Measurements from ENCODE around the gene BTBD2. TPM values are rescaled to one million over a fixed set of nuclear protein-coding genes. Genes with fewer than 3 reads are reported as not detected.

Gene BTBD2
- total and polyA plus RNA-seq, 2 donors (not counting 1 experiment from before 2014, with no cell fraction given), result 75.2 to 85.6 TPM

DNA sequence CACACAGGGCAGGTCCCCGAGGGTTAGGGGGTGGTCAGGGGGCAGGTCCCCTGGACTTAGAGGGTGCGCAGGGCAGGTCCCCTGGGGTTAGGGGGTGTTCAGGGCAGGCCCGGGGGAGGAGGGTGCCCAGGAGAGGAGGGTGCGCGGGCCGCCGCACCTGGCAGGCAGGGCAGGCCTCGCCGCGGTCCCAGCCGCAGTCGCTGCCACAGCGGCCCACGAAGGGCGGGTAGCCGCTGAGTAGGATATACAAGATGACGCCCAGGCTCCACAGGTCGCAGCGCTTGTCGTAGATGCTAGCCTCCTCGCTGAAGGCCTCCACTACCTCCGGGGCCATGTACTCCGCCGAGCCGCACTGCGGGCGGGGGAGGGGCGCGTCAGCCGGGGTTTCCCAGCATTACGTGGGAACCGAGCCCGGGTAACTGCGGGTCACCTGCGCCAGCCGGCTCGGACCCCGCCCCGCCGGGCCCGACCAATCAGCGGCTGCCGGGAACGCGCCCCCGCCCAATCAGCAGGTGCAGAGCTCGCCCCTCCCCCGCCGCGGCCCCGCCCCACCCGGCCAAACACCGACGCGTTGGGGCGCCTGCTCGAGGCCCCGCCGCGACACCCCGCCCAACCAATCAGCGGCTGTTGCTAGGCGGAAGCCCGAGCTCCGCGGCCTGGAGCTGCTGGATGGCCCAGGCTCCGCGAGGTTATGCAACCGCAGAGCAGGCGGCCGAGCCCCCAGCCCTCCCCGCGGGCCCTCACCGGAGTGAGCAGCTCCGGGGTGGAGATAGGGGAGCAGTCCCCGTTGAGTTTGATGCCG lies 26.4 kb upstream of the BTBD2 start:
- peaks cover 63% of the 10 kb centered on the region for H3K4me1 Mint-ChIP-seq
- TF ChIP-seq EZH2 (IDR thresholded peaks at IDR 0.05; ENCODE audit: borderline replicate concordance, insufficient read depth, low read depth, low read length, poor library complexity, severe bottlenecking) (no peak), CTCF (IDR thresholded peaks at IDR 0.05) (no peak)
- H4K20me1 ChIP-seq (ENCODE audit: control insufficient read depth, insufficient read depth, low read length, poor library complexity, severe bottlenecking), result peaks cover 95% of the 10 kb centered on the region

GRCh38 chr19:2041433-2041682 lies 25.8 kb upstream of the BTBD2 start:
- peaks cover 58% of the 10 kb centered on the region for H3K4me1 Mint-ChIP-seq
- Histone ChIP-seq H4K20me1 (ENCODE audit: control insufficient read depth, insufficient read depth, low read length, poor library complexity, severe bottlenecking) (peaks cover 89% of the 10 kb centered on the region), H3K4me1 (ENCODE audit: control insufficient read depth in 2 of 2, insufficient read depth in 2 of 2, low read length in 2 of 2) (peaks cover 51 to 61% of the 10 kb centered on the region in 2 donors), H3K27ac (ENCODE audit: low read length in 2 of 2) (peak overlapping the region; percentile 98), H3K4me3 (ENCODE audit: control extremely low read depth in 1 of 5, extremely low read depth in 1 of 5, insufficient read depth in 1 of 5, low read depth in 2 of 5, low read length in 4 of 5) (peak overlapping the region in 4 of 5 experiments; percentile 24 to 55 (median 42)), H3K9ac (ENCODE audit: low read length) (peak overlapping the region; percentile 69), H2AFZ (ENCODE audit: insufficient read depth, low read depth, low read length, poor library complexity, severe bottlenecking) (no peak overlapping the region), H3K9me3 (ENCODE audit: control extremely low read depth in 1 of 3, control insufficient read depth in 2 of 3, insufficient read depth in 1 of 3, low read length in 2 of 3) (peaks cover 0 to 7% (median 0%) of the 10 kb centered on the region in 3 donors), H3K79me2 (ENCODE audit: control insufficient read depth, insufficient read depth, low read length) (peaks cover 58% of the 10 kb centered on the region), H3K36me3 (replicated peaks in 1 of 2; ENCODE audit: control extremely low read depth in 1 of 2, control insufficient read depth in 1 of 2, extremely low read depth in 1 of 2, insufficient read depth in 2 of 2, low read length in 1 of 2) (peaks cover 0 to 80% of the 10 kb centered on the region in 2 experiments), H3K27me3 (replicated peaks in 1 of 4; ENCODE audit: control extremely low read depth in 1 of 4, control insufficient read depth in 3 of 4, insufficient read depth in 4 of 4, low read length in 3 of 4) (no peaks in the 10 kb centered on the region), H3K4me2 (replicated peaks; ENCODE audit: low read depth, low read length, poor library complexity, severe bottlenecking) (peak overlapping the region; percentile 88)
- no peak for TF ChIP-seq CTCF (IDR thresholded peaks at IDR 0.05)
- no peak for TF ChIP-seq EZH2 (IDR thresholded peaks at IDR 0.05; ENCODE audit: borderline replicate concordance, insufficient read depth, low read depth, low read length, poor library complexity, severe bottlenecking)
- intact Hi-C loops (cut with micrococcal nuclease), result no loop called here
- no peaks in the 10 kb centered on the region for H3K27me3 Mint-ChIP-seq
- ATAC-seq (ENCODE audit: low read depth) (no peak), DNase-seq (no peak)
- ChIA-PET CTCF (interaction anchor here (1.0 to 3.2 kb wide), 4 partner anchors 22 to 49 kb away, joined by 3 to 10 read pairs (median 6); no protein-coding TSS in a partner anchor), POLR2A (interaction anchor here (0.7 to 7.4 kb wide), 9 partner anchors 11 to 144 kb away, joined by 3 to 69 read pairs (median 4); partner anchors contain the start of genes AP3D1 and MKNK2)
- peak overlapping the region; percentile 71 for H3K4me3 Mint-ChIP-seq
- peak overlapping the region; percentile 87 for H3K27ac Mint-ChIP-seq
- no peaks in the 10 kb centered on the region for H3K9me3 Mint-ChIP-seq (ENCODE audit: insufficient read depth)
- WGBS (ENCODE audit: insufficient coverage), result 36% methylated on average over 6 of the region's 6 CpGs

More for the DNA sequence above, 26.4 kb upstream of the BTBD2 start:
- intact Hi-C loops (cut with micrococcal nuclease), result loop anchor here (1.0 to 2.0 kb wide), 2 partner anchors 8 to 23 kb away; no protein-coding TSS in a partner anchor
- peaks cover 64% of the 10 kb centered on the region for H3K79me2 ChIP-seq (ENCODE audit: control insufficient read depth, insufficient read depth, low read length)
- H3K9me3 Mint-ChIP-seq (ENCODE audit: insufficient read depth), result no peaks in the 10 kb centered on the region
- H3K27me3 Mint-ChIP-seq, result no peaks in the 10 kb centered on the region
- no peak overlapping the region for H2AFZ ChIP-seq (ENCODE audit: insufficient read depth, low read depth, low read length, poor library complexity, severe bottlenecking)
- CTCF ChIA-PET, result interaction anchor here (0.7 to 3.2 kb wide), 11 partner anchors 8 to 177 kb away, joined by 3 to 9 read pairs (median 4); no protein-coding TSS in a partner anchor
- H3K4me1 ChIP-seq (ENCODE audit: control insufficient read depth in 2 of 2, insufficient read depth in 2 of 2, low read length in 2 of 2), result peaks cover 54 to 67% of the 10 kb centered on the region in 2 donors
- peaks cover 0 to 3% (median 0%) of the 10 kb centered on the region in 3 donors for H3K9me3 ChIP-seq (ENCODE audit: control extremely low read depth in 1 of 3, control insufficient read depth in 2 of 3, insufficient read depth in 1 of 3, low read length in 2 of 3)
- peak overlapping the region in 4 of 5 experiments; percentile 32 to 55 (median 42) for H3K4me3 ChIP-seq (ENCODE audit: control extremely low read depth in 1 of 5, extremely low read depth in 1 of 5, insufficient read depth in 1 of 5, low read depth in 2 of 5, low read length in 4 of 5)
- H3K4me3 Mint-ChIP-seq, result peak overlapping the region; percentile 74
- no peaks in the 10 kb centered on the region for H3K27me3 ChIP-seq (replicated peaks in 1 of 4; ENCODE audit: control extremely low read depth in 1 of 4, control insufficient read depth in 3 of 4, insufficient read depth in 4 of 4, low read length in 3 of 4)
- H3K9ac ChIP-seq (ENCODE audit: low read length), result peak overlapping the region; percentile 69
- H3K4me2 ChIP-seq (replicated peaks; ENCODE audit: low read depth, low read length, poor library complexity, severe bottlenecking), result peak overlapping the region; percentile 92
- DNase-seq, result peak; percentile 98
- 2% methylated on average over 77 of the region's 77 CpGs for WGBS (ENCODE audit: insufficient coverage)
- peaks cover 0 to 85% of the 10 kb centered on the region in 2 experiments for H3K36me3 ChIP-seq (replicated peaks in 1 of 2; ENCODE audit: control extremely low read depth in 1 of 2, control insufficient read depth in 1 of 2, extremely low read depth in 1 of 2, insufficient read depth in 2 of 2, low read length in 1 of 2)
- ATAC-seq (ENCODE audit: low read depth), result peak; percentile 73
- H3K27ac ChIP-seq (ENCODE audit: low read length in 2 of 2), result peak overlapping the region; percentile 98 to 99
- POLR2A ChIA-PET, result interaction anchor here (0.5 to 7.4 kb wide), 25 partner anchors 8 to 579 kb away, joined by 3 to 69 read pairs (median 4); partner anchors contain the start of genes AP3D1 and MKNK2
- H3K27ac Mint-ChIP-seq, result peak overlapping the region; percentile 87

Data from B cell (primary cell).